ENCODE data around the gene CCDC178.

The CCDC178 gene

GRCh38 chr18:32915516-32915915 lies 525.0 kb downstream of the CCDC178 start:
- H3K9me3 ChIP-seq = no peaks in the 10 kb centered on the region
- in situ Hi-C loops (cut with MboI; ENCODE audit: low sequenced_read_pairs) = loop anchor here (25.0 kb wide), 1 partner anchor 203 kb away; no protein-coding TSS in a partner anchor
- no peak overlapping the region for H3K4me3 ChIP-seq

GRCh38 chr18:32911660-32912284 lies 528.7 kb downstream of the CCDC178 start:
- Histone ChIP-seq H3K4me1 (no peaks in the 10 kb centered on the region), H3K9me3 (no peaks in the 10 kb centered on the region), H3K36me3 (replicated peaks) (no peaks in the 10 kb centered on the region), H3K4me3 (no peak overlapping the region), H3K27me3 (ENCODE audit: low read depth) (peaks cover 7% of the 10 kb centered on the region)
- DNase-seq (ENCODE audit: low spot score in 2 of 2) = no peak
- in situ Hi-C loops (cut with MboI; ENCODE audit: low sequenced_read_pairs) = loop anchor here (25.0 kb wide), 1 partner anchor 199 kb away; no protein-coding TSS in a partner anchor

More at GRCh38 chr18:32915516-32915915, 525.0 kb downstream of the CCDC178 start:
- H3K4me1 ChIP-seq = no peaks in the 10 kb centered on the region
- H3K36me3 ChIP-seq (replicated peaks) = no peaks in the 10 kb centered on the region
- peaks cover 11% of the 10 kb centered on the region for H3K27me3 ChIP-seq (ENCODE audit: low read depth)
- no peak for DNase-seq (ENCODE audit: low spot score in 2 of 2)

DNA sequence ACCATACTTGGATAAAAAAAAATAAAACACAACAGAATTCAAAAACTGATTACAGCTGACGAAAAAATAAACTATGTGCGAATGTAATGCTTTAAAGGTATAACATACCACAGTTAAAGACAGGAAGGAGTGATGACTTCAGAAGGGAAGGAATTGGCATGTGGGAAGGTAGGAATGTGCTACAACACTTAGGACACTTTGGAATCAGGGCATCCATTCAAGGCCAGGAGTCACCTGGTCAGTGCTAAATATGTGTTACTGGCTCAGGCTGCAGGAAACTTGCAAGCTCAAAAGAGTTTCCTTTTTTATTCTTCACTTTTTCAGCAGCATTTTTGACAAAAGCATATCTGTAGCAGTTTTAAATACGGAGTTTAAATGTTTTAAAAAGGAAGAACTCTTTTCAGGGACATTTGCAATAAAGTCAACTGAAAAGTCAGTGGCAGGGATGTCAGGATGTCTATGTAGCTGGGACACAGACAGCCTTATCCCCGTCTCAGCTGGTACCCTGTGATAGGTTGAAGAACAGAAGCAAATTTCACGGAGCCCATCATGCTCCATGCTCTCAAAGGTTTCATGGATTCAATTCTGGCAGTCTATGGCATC lies 529.7 kb downstream of the CCDC178 start:
- Histone ChIP-seq H3K4me3 (no peak overlapping the region), H3K27me3 (ENCODE audit: low read depth) (no peaks in the 10 kb centered on the region; the same call in 1 of the 2 replicates), H3K9me3 (no peaks in the 10 kb centered on the region), H3K36me3 (replicated peaks) (no peaks in the 10 kb centered on the region), H3K4me1 (no peaks in the 10 kb centered on the region)
- no peak for DNase-seq (ENCODE audit: low spot score in 2 of 2)
- in situ Hi-C loops (cut with MboI; ENCODE audit: low sequenced_read_pairs) = loop anchor here (25.0 kb wide), 1 partner anchor 198 kb away; no protein-coding TSS in a partner anchor

GRCh38 chr18:32909798-32910561 lies 530.5 kb downstream of the CCDC178 start:
- DNase-seq (ENCODE audit: low spot score in 2 of 2) = no peak
- no peak overlapping the region for H3K4me3 ChIP-seq
- no peaks in the 10 kb centered on the region for H3K4me1 ChIP-seq
- in situ Hi-C loops (cut with MboI; ENCODE audit: low sequenced_read_pairs) = loop anchor here (25.0 kb wide), 1 partner anchor 198 kb away; no protein-coding TSS in a partner anchor
- no peaks in the 10 kb centered on the region; the same call in 1 of the 2 replicates for H3K27me3 ChIP-seq (ENCODE audit: low read depth)
- H3K9me3 ChIP-seq = no peaks in the 10 kb centered on the region
- no peaks in the 10 kb centered on the region for H3K36me3 ChIP-seq (replicated peaks)

DNA sequence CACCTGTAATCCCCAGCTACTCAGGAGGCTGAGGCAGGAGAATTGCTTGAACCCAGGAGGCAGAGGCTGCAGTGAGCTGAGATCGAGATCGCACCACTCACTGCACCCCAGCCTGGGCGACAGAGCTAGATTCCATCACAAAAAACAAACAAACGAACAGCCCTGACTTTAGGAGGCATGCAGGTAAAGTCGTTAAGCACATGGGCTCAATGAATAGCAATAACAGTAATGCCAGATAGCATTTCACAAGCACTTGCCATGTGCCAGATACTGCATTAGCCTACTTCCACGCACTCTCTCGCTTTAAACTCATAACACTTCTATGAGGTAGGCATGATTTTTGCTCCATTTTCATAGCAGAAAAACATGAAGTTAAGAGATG lies 532.1 kb downstream of the CCDC178 start:
- in situ Hi-C loops (cut with MboI; ENCODE audit: low sequenced_read_pairs) = loop anchor here (25.0 kb wide), 1 partner anchor 196 kb away; no protein-coding TSS in a partner anchor
- Histone ChIP-seq H3K4me1 (no peaks in the 10 kb centered on the region), H3K9me3 (no peaks in the 10 kb centered on the region), H3K4me3 (no peak overlapping the region), H3K27me3 (ENCODE audit: low read depth) (no peaks in the 10 kb centered on the region; the same call in 1 of the 2 replicates), H3K36me3 (replicated peaks) (no peaks in the 10 kb centered on the region)
- DNase-seq (ENCODE audit: low spot score in 2 of 2) = no peak

DNA sequence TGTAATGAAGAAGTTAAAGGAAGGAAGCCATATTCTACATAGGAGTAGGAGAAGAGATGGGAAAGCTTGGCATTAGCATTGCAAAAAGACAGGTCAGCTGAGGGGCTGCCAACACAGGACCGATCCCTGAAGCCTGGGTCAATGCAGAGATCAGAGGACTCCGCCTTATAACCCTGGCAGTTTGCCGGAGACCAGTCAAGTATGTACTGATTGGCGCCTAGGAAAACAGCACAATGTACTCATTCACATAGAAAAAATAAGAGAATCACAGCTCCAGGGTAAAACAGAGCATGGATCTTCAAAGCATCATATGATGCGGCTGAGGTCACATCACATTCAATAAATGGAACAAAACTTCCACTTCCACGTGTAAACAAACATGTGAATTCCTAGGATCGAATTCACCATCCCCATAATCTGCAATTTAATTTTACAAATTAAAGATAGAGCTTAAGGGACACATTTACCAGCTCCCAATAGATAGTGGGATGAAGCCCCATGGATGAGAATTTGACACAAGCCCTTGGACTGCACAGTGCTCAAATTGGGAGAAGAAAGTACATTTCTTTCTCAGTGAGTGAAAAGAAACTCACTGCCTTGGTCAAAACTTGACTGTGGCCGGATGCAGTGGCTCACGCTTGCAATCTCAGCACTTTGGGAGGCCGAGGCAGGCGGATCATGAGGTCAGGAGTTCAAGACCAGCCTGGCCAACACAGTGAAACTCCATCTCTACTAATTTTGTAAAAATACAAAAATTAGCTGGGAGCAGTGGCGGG lies 532.7 kb downstream of the CCDC178 start:
- Histone ChIP-seq H3K36me3 (replicated peaks) (no peaks in the 10 kb centered on the region), H3K27me3 (ENCODE audit: low read depth) (no peaks in the 10 kb centered on the region; the same call in 1 of the 2 replicates), H3K4me3 (no peak overlapping the region), H3K9me3 (no peaks in the 10 kb centered on the region), H3K4me1 (no peaks in the 10 kb centered on the region)
- in situ Hi-C loops (cut with MboI; ENCODE audit: low sequenced_read_pairs) = loop anchor here (25.0 kb wide), 1 partner anchor 196 kb away; no protein-coding TSS in a partner anchor
- DNase-seq (ENCODE audit: low spot score in 2 of 2) = no peak

- H3K4me3 ChIP-seq = no peak overlapping the region
- no peaks in the 10 kb centered on the region for H3K9me3 ChIP-seq
- no peak for DNase-seq (ENCODE audit: low spot score in 2 of 2)
- H3K36me3 ChIP-seq (replicated peaks) = no peaks in the 10 kb centered on the region
- no peaks in the 10 kb centered on the region for H3K4me1 ChIP-seq
- no peaks in the 10 kb centered on the region; the same call in 1 of the 2 replicates for H3K27me3 ChIP-seq (ENCODE audit: low read depth)
- in situ Hi-C loops (cut with MboI; ENCODE audit: low sequenced_read_pairs) = loop anchor here (25.0 kb wide), 1 partner anchor 195 kb away; no protein-coding TSS in a partner anchor
These were observed 533.3 kb downstream of the CCDC178 start for GRCh38 chr18:32907311-32907585.

DNA sequence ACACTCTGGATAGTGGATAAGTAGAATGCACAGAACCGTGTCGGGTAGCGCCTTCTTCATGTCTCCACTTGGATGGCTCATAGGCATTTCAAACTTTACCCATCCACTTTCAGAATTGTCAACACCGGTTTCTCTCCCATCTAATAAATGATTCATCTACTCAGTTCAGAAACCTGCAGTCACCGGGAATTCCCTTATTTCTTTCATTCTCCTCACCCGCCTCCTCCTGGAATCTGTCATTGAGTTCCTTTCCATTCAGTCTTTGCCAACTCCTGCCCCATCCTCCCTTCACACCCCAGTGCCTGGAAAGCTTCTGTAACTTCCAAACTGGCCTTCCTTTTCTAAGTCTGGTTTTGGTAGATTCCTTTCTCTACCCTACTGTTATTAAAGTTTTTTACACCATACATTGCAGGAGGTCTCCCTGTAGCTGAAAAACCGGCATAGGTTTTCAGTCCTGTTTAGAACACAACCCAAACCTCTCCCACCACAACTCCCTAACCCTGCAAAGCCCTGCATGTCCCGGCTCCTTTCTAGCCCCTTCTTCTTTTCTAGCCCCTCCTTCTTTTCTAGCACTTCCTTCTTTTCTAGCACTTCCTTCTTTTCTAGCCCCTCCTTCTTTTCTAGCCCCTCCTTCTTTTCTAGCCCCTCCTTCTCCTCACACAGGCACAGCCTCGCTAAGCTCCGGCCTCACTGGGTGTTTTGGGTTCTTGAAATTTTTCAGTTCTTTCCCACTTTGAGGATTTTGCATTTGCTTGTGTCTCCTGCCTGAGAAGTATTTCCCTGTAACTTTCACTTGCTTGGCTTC lies 533.8 kb downstream of the CCDC178 start:
- H3K9me3 ChIP-seq = no peaks in the 10 kb centered on the region
- H3K36me3 ChIP-seq (replicated peaks) = no peaks in the 10 kb centered on the region
- no peak for DNase-seq (ENCODE audit: low spot score in 2 of 2)
- H3K4me3 ChIP-seq = no peak overlapping the region
- H3K27me3 ChIP-seq (ENCODE audit: low read depth) = no peaks in the 10 kb centered on the region
- in situ Hi-C loops (cut with MboI; ENCODE audit: low sequenced_read_pairs) = loop anchor here (25.0 kb wide), 1 partner anchor 194 kb away; no protein-coding TSS in a partner anchor
- no peaks in the 10 kb centered on the region for H3K4me1 ChIP-seq

- DNase-seq (ENCODE audit: low spot score in 2 of 2) = no peak
- in situ Hi-C loops (cut with MboI; ENCODE audit: low sequenced_read_pairs) = loop anchor here (25.0 kb wide), 1 partner anchor 193 kb away; no protein-coding TSS in a partner anchor
- no peaks in the 10 kb centered on the region for H3K36me3 ChIP-seq (replicated peaks)
- H3K4me1 ChIP-seq = no peaks in the 10 kb centered on the region
- H3K4me3 ChIP-seq = no peak overlapping the region
- no peaks in the 10 kb centered on the region for H3K27me3 ChIP-seq (ENCODE audit: low read depth)
- H3K9me3 ChIP-seq = no peaks in the 10 kb centered on the region
These were observed 534.9 kb downstream of the CCDC178 start for GRCh38 chr18:32905651-32906050.

- no peaks in the 10 kb centered on the region for H3K4me1 ChIP-seq
- H3K9me3 ChIP-seq = no peaks in the 10 kb centered on the region
- H3K27me3 ChIP-seq (ENCODE audit: low read depth) = no peaks in the 10 kb centered on the region
- DNase-seq (ENCODE audit: low spot score in 2 of 2) = no peak
- in situ Hi-C loops (cut with MboI; ENCODE audit: low sequenced_read_pairs) = loop anchor here (25.0 kb wide), 1 partner anchor 190 kb away; no protein-coding TSS in a partner anchor
- no peak overlapping the region for H3K4me3 ChIP-seq
- no peaks in the 10 kb centered on the region for H3K36me3 ChIP-seq (replicated peaks)
These were observed 537.8 kb downstream of the CCDC178 start for GRCh38 chr18:32902568-32903330.

- Histone ChIP-seq H3K36me3 (replicated peaks) (no peaks in the 10 kb centered on the region), H3K27me3 (ENCODE audit: low read depth) (no peaks in the 10 kb centered on the region), H3K4me1 (no peaks in the 10 kb centered on the region), H3K4me3 (no peak overlapping the region), H3K9me3 (0 out of 2 replicates have a peak, but pooled peaks cover 4% of the 10 kb centered on the region)
- no peak for DNase-seq (ENCODE audit: low spot score in 2 of 2)
- in situ Hi-C loops (cut with MboI; ENCODE audit: low sequenced_read_pairs) = loop anchor here (25.0 kb wide), 1 partner anchor 188 kb away; no protein-coding TSS in a partner anchor
These were observed 540.7 kb downstream of the CCDC178 start for GRCh38 chr18:32899819-32900218.

Measured in HAP-1 (cell line).